DMS153 treated with DMSO at 0.1 percent for 48 hours (cell line): ENCODE data around the gene B9D1.

ENCODE experiments used
- DNase-seq: peaks from one replicate; lab custom pipeline; 2025; ENCODE audit not compliant: unreplicated experiment; lab: John Stamatoyannopoulos, UW

B9D1 gene

DNA sequence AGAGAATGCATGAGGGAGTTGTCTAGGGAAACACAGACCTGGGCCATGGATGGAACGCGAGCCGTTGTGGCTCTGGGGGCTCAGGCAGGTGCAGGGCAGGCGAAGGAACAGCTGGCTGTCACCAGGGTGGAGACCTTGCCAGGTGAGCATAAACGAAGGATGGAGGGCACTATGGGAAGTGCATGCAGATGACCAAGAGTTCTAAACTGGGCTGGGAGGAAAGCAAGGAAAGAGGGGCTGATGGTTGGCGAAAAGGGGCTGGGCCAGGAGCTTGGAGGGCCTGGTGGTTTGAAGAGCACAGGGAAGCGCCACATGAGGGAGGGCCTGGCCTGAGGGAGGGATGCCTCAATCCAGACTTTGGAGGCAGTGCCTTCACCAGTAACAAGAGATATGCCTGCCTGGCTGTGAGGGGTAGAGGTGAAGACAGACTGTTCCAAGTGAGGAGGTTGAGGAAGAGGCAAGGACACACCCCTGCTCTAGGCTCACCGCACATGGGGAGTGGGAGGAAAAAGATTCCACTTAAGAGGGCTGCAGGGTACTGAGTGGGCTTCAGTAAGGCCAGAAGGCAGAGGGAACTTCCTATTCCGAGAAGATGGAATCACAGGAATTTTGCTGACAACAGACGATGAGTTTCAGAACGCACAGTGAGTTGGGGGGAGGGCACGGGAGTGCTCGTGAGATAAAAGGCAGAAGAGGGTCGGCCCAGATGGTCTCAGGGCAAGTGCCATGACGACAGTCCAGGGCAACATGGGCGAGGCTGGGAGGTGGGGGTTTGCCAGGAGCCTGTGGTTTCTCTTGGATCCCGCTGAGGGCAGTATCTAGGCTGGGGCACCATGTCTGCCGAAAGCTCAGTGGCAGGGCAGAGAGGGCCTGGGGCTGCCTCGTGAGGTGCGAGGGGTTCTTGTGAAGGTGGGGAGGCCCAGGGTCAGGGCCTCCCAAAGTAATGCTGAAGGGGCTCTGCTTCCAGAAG is 20.6 kb downstream of the B9D1 start:
- no peak for DNase-seq

DNA sequence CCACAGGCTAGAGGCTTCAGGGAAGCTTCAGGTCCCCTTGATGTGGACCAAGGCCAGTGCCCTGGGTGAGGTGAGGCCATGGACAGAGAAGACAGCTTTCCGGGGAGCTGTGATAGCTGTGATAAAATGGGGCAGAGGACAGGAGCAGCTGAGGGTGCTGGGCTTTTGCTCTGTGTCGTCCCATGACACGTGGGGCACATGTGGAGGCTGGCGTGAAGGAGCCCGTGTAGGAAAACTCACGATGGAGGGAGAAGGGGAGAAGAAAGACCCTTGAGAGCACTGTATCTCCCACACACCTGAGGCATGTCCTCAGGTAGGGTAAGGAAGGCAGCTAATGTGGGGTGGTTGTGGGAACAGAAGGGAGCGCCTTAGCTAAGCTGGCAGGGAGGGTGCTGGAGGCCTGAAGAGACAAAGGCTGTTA is 21.3 kb downstream of the B9D1 start:
- no peak for DNase-seq

DNA sequence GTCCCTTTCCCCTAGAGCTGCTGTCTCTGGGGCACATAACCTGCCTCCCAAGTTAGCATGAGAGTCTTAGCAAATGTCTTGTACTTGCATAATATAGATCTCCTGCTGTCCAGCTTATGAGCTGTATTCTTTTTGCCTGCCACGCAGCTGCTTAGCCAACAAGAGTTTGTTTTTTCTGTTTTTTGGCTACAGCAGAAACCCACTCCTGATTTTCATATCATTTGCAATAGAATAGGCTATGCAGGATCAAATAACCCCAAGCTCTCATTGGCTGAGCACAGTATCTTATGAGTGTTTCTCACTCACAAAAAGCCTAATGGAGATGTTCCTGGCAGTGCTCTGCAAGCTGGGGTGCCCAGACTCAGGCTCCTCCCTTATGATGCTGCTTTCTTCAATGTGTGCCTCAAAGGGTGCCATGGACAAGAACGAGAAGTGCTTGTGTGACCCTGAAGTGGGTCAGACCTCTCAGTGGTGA is 23.1 kb downstream of the B9D1 start:
- DNase-seq, result no peak

DNA sequence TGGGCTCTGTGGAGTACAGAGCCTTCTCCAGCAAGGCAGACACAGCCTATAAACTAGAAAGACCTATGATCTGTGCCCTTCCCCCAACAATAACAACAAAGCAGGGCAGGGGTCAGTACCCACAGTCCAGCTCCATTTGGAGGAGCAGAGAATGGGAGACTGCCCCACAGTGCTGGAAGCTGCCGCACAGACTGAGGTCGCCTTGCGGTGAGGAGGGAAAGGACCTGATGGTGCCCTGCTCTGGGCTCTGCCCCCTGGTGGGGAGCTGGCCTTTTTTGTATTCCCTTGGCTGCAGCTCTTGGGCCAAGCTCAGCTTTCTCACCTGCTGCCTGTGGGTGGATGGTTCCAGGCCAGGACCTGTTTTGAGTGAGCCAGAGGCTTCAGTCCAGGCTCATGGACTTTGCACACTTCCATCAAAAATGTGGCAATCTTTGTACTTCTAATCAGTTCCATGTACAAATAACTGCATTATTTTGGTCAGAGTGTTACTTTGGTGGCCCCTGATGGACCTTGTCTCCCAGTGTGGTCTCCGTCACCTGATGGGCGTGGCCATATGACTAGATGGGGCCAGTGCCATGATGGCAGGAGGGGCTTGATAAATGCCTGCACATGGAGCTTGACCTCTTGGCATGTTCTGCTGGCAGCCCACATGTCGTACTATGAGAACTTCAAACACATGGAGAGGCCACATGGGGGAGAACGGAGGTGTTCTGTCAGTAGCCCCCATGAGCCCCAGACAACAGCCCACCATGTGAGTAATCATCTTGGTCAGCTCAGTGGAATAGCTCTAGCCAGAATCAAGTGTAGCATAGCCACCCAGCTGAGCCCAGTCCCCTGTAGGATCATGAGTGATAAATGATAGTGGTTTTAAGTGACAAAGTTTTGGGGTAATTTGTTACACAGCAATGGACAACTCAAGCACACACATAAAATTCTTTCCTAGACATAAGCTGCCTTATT is 24.2 kb downstream of the B9D1 start:
- peak; percentile 1 for DNase-seq

DNA sequence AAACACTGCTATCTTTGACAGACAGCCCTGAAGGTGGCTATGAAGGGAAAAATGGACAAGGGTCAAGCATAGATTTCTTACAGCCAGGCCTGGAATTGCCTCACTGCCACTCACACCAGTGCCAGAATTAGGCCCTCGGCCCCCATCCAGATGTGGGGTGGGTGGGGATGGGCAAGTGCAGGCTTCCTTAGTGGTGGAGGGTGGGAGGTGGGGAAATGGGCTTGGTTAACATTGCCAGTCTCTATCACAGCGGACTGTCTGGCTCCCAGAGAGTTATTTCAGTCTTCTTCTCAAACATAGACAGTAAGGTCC is 24.9 kb downstream of the B9D1 start:
- no peak for DNase-seq

DNA sequence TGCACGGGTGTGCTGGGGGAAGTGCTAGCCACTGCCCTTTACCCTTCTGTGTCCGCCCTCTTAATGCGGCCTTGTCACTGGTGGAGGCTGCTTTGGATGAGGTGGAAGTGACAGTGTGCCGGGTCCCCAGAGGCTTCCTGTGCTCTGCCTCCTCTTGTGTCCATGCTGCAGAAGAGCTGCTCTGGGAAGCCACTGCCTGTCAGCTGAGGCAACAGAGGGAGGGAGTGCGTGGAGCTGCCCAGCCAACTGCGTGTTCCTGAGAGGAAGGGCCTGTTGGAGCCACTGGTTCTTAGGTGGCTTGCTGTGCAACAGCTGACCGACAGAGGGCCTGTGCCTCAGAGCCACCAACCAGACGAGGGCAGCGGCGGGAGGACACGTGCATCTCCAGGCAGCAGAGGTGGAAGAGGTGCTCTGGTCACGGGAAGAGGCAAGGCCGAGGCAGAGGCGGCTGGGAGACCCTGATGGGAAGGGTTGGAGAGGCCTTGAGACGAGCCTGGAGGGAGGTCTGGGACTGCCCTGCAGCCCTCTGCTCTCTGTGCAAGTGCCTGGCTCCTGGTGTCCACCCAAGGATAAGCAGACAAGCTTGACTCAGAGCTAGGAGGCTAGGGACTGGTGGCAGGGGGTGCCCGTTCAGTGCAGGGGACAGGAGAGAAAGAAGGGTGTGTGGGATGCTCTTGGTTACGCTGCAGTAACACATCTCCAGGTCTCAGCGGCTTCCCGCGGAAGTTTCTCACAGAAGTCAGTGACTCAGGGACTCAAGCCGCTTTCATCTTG is 25.4 kb downstream of the B9D1 start:
- DNase-seq, result no peak

DNA sequence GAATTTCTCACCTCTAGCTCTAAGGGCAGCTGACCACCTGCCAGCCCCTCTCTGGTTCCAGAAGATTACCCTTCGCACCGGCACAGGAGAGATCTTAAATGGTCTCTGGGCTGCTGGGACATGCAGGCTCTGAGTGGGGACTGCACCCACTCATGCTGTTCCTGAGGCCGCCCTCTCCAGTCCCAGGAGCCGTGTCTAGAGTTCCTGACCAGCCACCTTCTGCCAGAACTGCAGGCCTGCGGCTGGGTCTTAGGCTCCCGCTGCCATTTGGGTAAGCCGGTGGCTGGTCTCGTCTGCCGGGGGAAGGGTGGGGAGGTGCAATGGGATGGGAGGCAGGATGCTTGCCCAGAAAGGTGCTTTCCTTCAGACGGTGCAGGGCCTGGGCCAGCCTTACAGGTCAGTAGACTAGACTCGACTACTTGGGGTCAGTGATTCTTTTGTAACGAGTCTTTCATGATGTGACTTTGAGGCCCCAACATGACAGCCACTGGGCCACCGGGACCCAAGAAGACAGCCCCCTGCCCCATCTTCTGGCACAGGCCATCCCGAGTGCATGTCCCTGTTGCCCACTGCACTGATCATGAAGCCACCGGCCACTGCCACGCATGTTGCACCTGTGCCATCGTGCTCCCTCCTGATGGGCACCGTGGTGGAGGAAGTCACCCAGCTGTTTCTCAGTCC is 26.4 kb downstream of the B9D1 start:
- no peak for DNase-seq

DNA sequence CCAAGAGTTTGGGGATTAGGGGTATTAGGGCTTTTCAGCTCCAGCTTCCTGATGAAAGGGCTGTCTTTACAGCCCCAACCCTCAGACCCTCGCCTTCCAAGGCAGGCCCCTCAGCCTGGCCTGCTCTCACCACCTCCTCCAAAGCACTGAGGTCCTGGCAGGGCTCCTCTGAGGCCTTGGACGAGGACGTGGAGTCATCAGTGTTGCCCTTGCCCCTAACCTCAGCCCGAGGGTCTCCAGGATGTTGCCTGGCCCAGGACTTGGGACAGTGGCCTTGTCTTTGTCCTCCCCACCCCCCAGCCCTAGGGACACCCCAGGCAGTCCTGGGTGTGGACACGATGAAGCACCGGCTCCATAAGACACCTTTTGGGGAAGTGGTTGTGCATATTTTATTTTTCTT is 28.2 kb downstream of the B9D1 start:
- DNase-seq, result no peak

DNA sequence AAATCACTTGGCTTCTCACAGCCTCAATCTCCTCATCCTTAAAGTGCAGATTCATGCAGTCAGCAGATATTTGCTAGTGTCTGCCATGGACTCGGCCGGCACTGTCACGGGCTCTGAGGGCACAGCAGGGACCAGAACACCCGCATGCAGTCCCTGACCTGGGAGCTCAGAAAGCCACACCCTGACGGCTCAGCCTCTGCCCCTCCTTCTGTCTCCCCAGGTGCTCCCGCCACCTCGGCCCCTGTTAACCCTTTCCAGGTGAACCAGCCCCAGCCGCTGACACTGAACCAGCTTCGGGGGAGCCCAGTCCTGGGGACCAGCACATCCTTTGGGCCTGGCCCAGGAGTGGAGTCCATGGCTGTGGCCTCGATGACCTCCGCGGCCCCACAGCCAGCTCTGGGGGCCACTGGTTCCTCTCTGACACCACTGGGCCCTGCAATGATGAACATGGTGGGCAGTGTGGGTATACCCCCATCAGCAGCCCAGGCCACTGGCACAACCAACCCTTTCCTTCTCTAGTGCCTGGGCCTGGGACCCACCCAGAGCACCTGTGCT is 28.7 kb downstream of the B9D1 start:
- DNase-seq, result no peak

DNA sequence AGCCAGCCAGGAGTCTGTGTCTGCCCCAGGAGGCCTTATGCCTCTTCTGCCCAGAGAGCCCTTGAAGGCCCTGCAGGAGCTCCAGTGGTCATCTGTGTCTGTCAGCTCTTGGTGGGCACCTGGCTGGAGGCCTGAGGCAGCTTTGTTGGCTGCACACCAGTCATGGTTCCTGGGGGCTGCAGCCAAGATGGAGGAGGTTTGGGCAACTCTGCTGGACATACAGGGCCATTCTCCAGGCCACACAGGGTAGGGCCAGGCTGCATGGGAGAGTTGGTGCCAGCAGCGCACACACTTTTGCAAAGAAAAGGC is 29.4 kb downstream of the B9D1 start:
- no peak for DNase-seq

DNA sequence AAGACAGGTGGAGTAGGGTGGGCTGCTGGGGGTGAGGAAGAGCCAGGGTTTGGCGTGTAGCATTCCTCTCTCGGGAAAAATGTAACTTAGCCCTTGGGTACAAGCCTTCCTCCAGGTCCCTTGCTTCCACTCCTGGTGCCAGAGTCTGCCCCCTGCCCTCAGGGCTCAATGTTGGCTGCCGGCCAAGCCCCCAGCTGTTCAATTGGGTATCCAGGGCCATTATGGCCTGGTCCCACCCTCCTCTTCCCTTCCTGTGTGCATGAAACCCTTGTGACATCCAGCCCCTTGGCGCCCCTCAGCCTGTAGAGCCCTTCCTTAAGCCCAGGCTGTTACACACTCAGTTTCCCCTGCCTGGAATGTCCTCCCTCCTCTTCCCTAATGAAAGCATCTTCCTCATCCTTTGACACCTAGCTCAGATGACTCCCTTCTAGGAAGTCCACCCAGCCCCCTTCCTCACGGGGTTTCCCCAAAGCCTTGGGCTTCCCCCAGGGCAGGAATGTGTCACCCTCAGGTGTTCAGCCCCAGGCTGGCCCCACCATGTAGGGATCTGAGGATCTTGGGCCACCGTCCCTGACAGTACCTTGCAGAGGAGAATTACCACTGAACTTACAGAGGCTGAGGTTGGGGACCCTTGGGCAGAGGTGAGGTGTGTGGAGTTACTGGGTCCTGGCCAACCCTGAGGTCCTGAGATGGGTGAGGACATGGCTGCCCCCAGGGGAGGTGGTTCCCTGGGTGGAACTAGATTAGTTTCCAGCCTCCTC is 30.0 kb downstream of the B9D1 start:
- DNase-seq, result no peak

DNA sequence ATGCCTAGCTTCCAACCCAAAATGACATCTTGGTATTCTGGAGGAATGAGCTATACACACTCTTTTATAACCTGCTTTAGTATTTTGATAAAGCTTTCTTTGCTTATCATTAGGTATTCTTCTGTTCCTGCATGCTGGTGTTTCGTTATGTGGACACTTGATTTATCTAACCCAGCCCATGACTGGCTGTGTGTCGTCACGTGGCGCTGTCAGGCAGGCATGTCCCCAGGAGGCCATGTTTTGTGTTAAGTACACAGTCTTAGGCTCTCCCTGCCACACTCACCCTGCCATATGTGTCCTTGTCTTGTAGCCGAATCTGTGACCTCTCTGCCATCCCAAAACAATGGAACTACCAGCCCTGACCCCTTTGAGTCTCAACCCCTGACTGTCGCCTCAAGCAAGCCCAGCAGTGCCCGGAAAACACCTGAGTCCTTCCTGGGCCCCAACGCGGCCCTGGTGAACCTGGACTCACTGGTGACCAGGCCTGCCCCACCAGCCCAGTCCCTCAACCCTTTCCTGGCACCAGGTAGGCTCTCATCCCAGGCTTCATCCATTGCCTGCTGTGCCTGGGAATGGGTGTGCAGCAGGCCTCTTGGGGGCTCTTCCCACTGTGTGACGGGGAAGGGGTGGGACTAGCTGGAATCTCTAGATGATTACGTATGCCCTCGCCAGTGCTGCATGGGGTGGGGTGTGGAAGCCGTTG is 30.8 kb downstream of the B9D1 start:
- DNase-seq, result no peak

DNA sequence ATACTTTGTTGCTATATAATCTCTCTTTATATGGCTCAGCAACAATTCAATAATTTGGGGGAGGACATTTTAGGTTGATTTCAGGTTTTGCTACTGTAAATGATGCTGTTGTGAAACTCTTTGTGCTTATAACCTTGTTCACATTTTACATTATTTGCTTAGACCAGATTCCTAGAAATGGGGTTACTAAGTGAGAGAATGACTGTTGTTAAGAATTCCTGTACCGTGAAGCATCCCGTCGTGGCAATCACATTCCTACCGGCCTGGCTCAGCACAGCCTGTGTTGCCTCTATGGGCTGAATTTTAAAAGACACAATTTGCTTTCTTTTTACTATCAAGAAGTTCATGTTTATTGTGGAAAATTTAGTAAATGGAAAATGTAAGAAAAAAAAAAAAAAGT is 31.4 kb downstream of the B9D1 start:
- no peak for DNase-seq

DNA sequence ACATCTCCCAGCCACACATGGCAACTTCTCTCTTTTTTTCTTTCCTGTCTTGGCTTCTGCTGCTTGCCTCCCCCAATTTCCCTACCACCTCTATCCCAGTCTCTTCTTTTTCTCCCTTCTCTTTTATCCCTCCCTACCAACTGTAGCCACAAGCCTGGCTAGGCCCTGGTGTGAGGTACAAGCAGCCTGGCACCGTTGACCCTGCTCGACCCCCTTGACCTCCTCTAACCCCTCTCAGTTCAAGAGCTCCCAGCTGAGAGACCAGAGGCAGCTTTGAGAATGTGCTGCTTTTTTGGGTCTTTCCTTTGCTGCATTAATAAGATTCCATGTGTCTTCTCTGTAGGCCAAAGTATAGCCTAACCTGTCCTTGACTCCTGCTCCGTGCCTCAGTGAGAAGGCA is 32.3 kb downstream of the B9D1 start:
- no peak for DNase-seq

DNA sequence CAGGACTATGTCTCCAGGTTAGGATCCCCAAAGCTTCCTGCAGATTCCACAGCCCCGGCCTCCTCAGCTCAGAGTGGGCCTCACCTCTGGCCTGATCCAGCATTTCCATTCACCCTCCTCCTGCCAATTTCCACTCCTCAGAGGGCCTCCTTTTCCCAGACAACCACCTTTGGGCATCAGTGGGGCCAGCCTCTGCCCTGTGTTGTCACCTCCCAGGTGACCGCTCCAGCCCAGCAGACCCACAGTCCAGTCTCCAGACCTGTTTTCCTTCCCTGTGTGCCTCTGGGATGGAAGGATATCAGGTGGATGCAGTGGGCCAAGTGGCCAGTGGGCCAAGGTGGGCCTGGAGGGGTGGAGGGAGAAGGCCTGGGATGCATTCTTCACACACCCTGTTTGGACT is 32.7 kb downstream of the B9D1 start:
- no peak for DNase-seq

DNA sequence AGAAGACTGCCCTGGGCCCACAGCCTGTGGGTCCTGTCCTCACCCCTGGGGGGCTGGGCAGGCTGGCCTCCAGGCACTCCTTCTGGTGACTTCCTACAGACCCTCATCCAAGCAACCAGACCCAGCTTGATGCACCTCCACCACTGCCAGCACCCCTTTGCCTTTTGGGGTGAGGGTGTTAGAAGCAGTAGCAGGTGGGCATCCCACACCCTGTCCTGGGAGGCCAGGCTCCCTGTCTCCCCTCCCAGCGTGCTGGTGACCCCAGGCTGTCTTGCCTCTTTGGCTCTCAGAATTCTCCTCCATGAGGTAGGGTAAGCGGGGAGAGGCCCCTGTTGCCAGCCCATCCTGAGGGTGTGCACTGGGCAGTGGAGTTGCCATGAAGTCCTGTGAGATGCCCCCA is 33.4 kb downstream of the B9D1 start:
- DNase-seq, result no peak

DNA sequence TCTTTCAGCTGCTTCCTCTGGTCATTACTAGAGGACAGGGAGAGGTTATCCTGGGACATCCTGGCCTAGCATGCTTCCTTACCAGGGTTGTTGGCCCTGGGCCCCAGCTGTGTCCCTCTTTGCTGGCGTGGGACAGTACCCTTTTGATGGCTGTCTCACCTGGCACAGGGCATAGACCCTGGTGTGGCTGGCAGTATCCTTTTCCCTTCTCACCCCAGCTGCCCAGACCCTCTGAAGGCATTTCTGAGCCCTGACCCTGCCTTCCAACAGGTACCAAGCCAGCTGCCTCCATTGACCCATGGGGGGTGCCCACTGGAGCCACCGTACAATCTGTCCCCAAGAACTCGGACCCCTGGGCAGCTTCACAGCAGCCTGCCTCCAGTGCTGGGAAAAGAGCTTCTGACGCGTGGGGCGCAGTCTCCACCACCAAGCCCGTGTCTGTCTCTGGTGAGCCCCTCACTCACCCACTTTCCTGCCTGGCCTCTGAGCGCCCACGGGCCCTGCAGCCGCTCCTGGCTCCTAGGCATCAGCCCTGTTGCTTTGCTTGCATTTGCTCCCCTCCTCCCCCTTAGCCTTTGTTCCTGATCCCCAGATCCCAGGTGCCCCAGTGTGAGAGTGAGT is 34.0 kb downstream of the B9D1 start:
- DNase-seq, result no peak

DNA sequence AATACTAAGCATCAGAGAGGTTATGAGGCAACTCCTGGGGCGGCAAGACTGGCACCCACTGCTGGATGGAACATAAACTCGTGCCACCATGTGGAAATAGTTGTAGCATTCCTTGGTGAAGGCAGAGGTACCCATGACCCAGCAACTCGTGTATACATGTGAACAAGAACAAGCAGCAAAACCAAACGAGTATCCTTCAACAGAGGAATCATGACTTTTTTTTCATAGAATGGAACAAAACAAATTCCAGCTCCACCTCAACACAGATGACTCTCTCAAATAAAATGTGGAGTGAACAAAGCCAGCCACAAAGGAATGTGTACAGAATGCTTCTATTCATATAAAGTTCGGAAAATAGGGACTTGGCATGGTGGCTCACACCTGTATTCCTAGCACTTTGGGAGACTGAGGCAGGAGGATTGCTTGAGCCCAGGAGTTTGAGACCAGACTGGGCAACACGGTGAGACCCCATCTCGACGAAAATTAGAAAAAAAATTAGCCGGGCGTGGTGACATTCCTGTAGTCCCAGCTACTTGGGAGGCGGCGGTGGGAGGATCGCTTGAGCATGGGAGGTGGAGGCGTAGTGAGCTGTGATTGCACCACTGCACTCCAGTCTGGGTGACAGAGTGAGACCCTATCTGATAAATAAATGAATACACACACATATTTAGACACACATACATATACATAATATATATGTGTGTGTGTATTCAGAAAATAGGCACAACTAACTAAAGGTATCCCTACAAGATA is 35.3 kb downstream of the B9D1 start:
- no peak for DNase-seq
